Measurements from ENCODE around the gene LRPAP1.
"Not testable (repeated sequence)": the region's sequence is repeated elsewhere in the genome, so short reads cannot be mapped to it uniquely, and the experiment has no call there.

Gene LRPAP1

DNA sequence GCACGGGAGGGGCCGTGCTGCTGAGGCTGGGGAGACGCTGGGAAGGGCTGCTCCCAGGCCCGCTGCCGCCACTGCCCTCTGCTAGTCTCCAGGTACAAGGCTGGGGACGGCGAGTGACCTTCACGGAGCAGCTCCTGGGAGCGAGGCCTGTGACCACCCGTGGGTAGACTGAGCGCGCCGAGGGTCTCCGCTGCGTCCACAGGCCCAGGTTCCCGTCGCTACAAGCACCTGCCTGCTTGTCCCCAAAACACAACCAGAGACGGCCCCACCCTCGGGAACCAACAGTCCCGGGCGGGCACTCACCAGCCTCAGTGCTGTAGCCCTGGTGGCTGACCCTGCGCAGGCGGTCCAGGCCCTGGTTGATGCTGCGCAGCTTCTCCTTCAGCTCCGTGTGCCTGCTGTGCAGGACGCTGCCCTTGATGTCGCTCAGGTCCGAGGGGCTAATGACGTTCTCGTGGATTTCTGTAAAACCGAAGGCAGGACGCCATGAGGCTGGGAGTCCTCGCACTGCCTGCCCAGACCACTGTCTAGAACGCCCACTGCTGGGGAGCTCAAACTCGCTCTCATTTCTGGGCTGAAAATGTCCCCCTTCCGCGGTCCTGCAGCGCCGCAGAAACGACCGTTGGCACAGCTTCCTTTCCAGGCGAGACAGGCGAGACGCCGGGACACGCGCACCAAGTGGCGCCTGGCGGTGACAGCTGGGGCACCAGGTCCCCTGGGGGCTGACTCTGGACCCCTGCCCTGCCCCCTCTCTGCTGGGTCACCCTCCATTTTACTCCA is 14.3 kb downstream of the LRPAP1 start:
- DNase-seq = no peak

GRCh38 chr4:3516836-3517730 is 15.1 kb downstream of the LRPAP1 start:
- no peak for DNase-seq

DNA sequence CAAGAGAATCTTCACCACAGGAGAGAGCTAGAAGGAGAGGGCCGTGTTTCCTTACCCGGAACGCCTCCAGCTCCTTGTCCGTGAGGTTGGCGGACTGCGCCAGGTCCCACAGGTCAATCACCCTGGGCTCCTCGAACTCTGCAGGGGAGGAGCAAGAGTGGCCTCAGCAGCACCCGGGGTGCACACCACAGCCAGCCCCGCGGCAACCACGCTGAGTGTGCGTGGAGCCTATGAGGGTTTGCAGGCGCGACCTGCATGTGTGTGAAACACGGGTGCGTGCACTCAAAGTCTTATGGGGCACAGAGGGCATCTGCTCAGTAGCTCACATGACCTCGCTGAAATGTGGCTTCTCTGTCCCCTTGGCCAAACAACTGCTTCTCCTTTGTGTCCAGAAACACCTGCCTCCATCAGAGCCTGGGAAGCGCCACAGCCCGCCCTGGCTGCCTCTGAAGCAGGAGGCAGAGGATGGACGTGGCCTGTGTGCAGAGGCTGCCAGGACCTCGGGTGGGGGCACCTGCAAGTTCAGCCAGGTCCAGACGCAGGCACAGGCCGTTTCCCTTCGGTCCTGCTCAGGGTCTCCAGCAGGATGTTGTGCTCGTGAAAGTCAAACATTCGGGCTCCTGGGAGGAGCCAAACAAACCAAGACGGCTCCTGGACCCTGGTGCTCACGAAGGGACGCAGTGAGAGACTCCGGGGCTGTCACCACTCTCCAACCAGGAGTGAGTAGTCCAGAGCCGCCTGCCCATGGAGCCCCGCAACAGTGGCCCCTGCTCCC is 16.0 kb downstream of the LRPAP1 start:
- no peak for DNase-seq

GRCh38 chr4:3515646-3516045 is 16.6 kb downstream of the LRPAP1 start:
- DNase-seq = no peak

- DNase-seq = no peak
These were observed 17.3 kb downstream of the LRPAP1 start for GRCh38 chr4:3514806-3515501.

DNA sequence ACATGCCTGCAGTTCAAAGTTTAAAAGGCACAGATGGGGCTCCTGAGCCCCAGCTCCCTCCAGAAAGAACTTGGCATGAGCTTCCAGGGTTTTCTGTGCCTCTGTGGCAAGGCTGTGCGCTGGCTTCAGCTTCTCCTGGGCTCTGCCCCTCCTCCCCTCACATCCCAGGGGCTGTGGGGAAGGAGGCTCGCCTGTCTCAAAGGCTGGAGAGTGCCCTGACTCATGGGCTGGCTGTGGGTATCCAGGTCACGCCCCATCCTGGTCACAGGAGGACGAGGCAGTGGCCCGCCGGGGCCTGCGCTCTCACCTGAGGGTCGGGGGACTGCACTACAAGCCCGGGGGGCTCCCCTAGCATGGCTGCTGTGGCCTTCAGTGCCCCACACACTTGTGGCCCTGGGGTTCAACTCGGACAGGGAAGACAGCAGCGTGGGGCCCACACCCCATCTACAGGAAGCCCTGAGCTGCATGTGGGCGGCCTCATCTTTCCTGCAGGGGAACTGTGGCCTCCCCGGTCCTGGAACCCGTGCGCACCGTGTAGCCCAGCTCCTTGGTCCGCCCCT is 17.9 kb downstream of the LRPAP1 start:
- no peak for DNase-seq

GRCh38 chr4:3513807-3514206 is 18.4 kb downstream of the LRPAP1 start:
- no peak for DNase-seq

DNA sequence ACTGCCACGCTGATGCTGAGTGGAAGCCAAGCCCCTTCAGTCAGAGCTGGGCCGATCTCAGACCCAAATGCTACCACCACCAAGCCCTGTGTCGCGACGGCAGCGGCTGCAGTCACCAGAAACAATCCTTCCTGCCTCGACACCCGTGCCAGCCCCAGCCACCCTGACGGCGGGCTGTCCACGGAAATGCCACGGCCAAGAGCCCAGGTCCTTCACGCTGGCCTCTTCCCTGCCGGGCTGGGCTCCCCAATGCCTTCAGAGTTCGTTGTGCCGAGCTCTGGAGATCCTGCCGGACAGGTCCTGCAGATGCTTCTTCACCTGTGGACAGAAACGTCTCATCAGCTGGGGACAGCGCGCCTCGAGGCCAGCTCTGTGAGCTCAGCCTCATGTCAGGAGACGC is 19.5 kb downstream of the LRPAP1 start:
- DNase-seq = no peak

DNA sequence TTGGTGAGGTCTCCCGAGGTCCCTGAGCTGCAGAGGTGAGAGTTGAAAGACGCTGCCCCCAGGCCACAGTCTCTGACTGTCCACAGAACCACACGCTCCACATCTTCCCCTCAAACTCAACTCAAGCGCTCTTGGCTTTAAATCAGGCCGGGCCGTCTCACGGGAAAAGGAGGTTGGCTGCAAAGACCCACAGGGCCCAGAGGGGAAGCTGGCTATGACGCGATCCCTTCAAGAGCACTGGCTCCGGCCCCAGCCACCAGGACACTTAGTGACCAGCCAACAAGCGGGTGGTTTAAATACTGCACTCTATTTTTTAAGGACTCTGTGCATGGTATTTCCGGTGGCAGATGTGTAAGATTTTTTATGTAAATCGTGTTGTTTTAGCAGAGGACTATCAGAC is 19.9 kb downstream of the LRPAP1 start:
- DNase-seq = no peak

GRCh38 chr4:3511601-3512000 is 20.6 kb downstream of the LRPAP1 start:
- not testable (repeated sequence) for DNase-seq

GRCh38 chr4:3511187-3511586 is 21.0 kb downstream of the LRPAP1 start:
- DNase-seq = no peak

- DNase-seq = no peak
These were observed 21.7 kb downstream of the LRPAP1 start for GRCh38 chr4:3510481-3510880.

- DNase-seq = no peak
These were observed 23.7 kb downstream of the LRPAP1 start for GRCh38 chr4:3508542-3508941.

- DNase-seq = no peak
These were observed 27.0 kb downstream of the LRPAP1 start for GRCh38 chr4:3505231-3505630.

GRCh38 chr4:3502941-3503936 is 29.0 kb downstream of the LRPAP1 start:
- no peak for DNase-seq

DNA sequence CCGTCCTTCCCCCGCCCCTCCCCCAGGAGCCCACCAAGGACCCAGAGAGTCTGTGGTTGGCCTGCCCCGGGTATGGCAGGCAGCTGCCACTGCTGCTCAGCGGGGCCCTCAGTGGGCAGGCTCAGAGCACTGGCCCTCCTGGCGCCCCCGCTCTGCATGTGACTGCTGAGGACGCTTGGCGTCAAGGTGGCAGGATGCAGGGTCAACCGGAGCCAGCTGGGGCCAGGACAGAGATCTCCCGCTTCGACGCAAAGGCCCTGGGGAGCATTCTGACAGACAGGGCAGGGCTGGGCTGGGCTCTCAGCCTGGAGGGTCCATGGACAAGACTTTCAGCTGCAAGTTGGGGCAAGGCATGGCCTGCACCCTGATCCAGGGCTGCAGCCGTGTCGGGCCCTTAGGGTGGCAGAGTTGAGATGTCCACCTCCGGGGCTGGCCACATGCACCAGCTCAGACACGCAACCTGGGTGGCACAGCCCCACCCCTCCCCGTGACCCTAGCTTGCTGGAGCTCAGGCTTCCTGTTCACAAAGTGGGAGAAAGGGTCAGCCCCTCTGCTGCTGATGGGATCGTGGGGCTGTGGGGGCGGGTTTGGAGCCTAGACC is 30.3 kb downstream of the LRPAP1 start:
- DNase-seq = no peak

GRCh38 chr4:3501126-3501824 is 30.9 kb downstream of the LRPAP1 start:
- DNase-seq = no peak

DNA sequence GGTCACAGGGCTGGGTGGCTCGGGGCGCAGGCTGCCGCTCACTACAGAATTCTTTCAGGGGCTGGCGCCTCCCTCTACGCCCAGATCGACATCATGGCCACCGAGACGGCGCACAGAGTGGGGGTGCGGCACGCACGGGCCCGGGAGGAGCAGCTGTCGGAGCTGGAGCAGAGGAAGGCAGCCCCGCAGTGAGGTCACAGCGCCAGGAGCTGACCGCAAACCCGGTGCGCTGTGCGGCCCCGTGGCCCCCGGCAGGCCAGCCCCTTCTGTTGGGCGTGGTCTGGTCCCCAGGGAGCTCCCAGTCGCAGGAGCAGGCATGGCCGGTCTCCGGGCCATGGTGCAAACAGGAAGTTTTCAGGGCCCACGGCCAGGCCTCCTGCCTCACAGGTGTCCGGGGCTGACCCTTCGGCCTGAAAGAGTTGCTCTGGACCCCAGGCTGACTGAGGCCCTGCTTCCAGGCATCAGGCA is 31.6 kb downstream of the LRPAP1 start:
- no peak for DNase-seq

GRCh38 chr4:3500111-3500510 is 32.1 kb downstream of the LRPAP1 start:
- DNase-seq = no peak

DNA sequence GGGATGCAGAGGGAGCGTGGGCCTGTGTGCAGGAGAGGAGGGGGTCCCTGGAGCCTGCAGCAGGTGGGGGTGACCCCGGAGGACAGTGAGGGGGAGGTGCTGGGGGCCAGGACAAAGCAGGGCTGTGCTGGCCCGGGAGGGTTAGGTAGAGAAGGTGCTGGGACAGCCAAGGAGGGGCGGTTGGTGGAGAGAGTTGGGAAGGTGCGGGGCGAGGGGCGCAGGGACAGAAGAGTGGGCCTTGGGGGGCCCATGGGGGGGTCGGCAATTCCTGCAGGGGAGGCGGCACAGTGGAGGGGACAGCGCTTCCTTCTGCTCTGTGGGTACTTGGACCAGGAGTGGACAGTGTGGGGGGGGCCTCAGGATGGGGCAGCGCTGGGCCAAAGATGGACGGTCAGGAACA is 32.5 kb downstream of the LRPAP1 start:
- no peak for DNase-seq

Measured in 8988T (cell line).